Caco-2 (cell line): ENCODE results near the gene TBRG4. TPM values are rescaled to one million over a fixed set of nuclear protein-coding genes. Genes with fewer than 3 reads are reported as not detected.

Source experiments
- BruUV-seq: library from RNA; stranded (reverse); fragments of 400-500 nt; replicated peaks from 2 replicates; lab custom pipeline; 2021; lab: Mats Ljungman, UMichigan
- CTCF ChIA-PET: fragments of 300-600 bp; sonication (Branson Sonifier 250); formaldehyde crosslinking; loops from one replicate; lab custom pipeline; 2022; ENCODE audit warnings: antibody characterized with exemption; lab: Charles Lee
- POLR2A ChIA-PET: fragments of 300-600 bp; sonication (Branson Sonifier 250); formaldehyde crosslinking; loops from one replicate; lab custom pipeline; 2022; ENCODE audit warnings: antibody characterized with exemption; lab: Charles Lee
- DNase-seq, 2 experiments: peaks; one replicate each; pipeline versions ENCODE4 v3.0.0 to v3.0.0-alpha.2; 2020 to 2022
- H3K27me3 ChIP-seq: replicated peaks from 2 replicates; pipeline ENCODE4 v1.6.0; 2011; ENCODE audit warnings: low read length; ENCODE audit not compliant: control insufficient read depth, insufficient read depth
- H3K36me3 ChIP-seq: 2 replicates; pipeline ENCODE4 v1.5.1; 2011; ENCODE audit warnings: low read length; ENCODE audit not compliant: control insufficient read depth, insufficient read depth
- H3K4me1 ChIP-seq: fragments of 250-450 bp; sonication (Bioruptor Pico); 2 replicates; pipeline ENCODE4 v1.5.1; 2020; ENCODE audit warnings: mild to moderate bottlenecking
- H3K4me3 ChIP-seq: 2 replicates; pipeline ENCODE4 v1.5.1; 2011; ENCODE audit warnings: low read depth, mild to moderate bottlenecking, control low read depth, low read length
- H3K9me3 ChIP-seq: fragments of 250-450 bp; sonication (Bioruptor Pico); 2 replicates; pipeline ENCODE4 v1.5.1; 2020; ENCODE audit warnings: mild to moderate bottlenecking, moderate library complexity
- H3K27ac Mint-ChIP-seq: one replicate; pipeline ENCODE4 v1.8.0; 2022; ENCODE audit warnings: mixed read lengths; ENCODE audit not compliant: unreplicated experiment
- H3K27me3 Mint-ChIP-seq: one replicate; pipeline ENCODE4 v1.8.0; 2022; ENCODE audit warnings: mixed read lengths; ENCODE audit not compliant: insufficient read depth, unreplicated experiment
- H3K36me3 Mint-ChIP-seq: one replicate; pipeline ENCODE4 v1.8.0; 2022; ENCODE audit warnings: mild to moderate bottlenecking, mixed read lengths; ENCODE audit not compliant: insufficient read depth, unreplicated experiment
- H3K4me1 Mint-ChIP-seq: one replicate; pipeline ENCODE4 v1.8.0; 2022; ENCODE audit warnings: low read depth, mixed read lengths; ENCODE audit not compliant: unreplicated experiment
- H3K4me3 Mint-ChIP-seq: one replicate; pipeline ENCODE4 v1.8.0; 2022; ENCODE audit warnings: mild to moderate bottlenecking, moderate library complexity, mixed read lengths; ENCODE audit not compliant: unreplicated experiment
- H3K9me3 Mint-ChIP-seq: one replicate; pipeline ENCODE4 v1.8.0; 2022; ENCODE audit warnings: mixed read lengths; ENCODE audit not compliant: unreplicated experiment
- intact Hi-C: fragments of 100-400 bp; cut with micrococcal nuclease; formaldehyde crosslinking; loops from one replicate; pipeline ENCODE4 v1.10.0; 2022; ENCODE audit not compliant: unreplicated experiment
- total RNA-seq: library from RNA; stranded (reverse); gene quantifications from 2 replicates; pipeline ENCODE4 v1.2.3, GENCODE V29; 2022
- TF ChIP-seq, protein P1 (sequence below), 2 experiments: fragments of 200-600 bp in 1 of 2; IDR thresholded peaks; 1 replicate in 1 of 2; 2 replicates in 1 of 2; pipeline versions ENCODE4 v1.5.1 to v1.8.0; 2011 to 2022; ENCODE audit warnings: antibody characterized with exemption in 1 of 2, control low read depth in 1 of 2, inconsistent platforms in 1 of 2, low read depth in 1 of 2, low read length in 1 of 2, mild to moderate bottlenecking in 1 of 2, moderate library complexity in 1 of 2; ENCODE audit not compliant: insufficient read depth in 1 of 2, severe bottlenecking in 1 of 2, unreplicated experiment in 1 of 2

The TBRG4 gene
- total RNA-seq, 1 experiment from 2014 or later: 116 TPM

- H3K4me3 ChIP-seq: no peak overlapping the region
- ChIA-PET CTCF (no interaction called here), POLR2A (no interaction called here)
- TF ChIP-seq, protein P1, sequence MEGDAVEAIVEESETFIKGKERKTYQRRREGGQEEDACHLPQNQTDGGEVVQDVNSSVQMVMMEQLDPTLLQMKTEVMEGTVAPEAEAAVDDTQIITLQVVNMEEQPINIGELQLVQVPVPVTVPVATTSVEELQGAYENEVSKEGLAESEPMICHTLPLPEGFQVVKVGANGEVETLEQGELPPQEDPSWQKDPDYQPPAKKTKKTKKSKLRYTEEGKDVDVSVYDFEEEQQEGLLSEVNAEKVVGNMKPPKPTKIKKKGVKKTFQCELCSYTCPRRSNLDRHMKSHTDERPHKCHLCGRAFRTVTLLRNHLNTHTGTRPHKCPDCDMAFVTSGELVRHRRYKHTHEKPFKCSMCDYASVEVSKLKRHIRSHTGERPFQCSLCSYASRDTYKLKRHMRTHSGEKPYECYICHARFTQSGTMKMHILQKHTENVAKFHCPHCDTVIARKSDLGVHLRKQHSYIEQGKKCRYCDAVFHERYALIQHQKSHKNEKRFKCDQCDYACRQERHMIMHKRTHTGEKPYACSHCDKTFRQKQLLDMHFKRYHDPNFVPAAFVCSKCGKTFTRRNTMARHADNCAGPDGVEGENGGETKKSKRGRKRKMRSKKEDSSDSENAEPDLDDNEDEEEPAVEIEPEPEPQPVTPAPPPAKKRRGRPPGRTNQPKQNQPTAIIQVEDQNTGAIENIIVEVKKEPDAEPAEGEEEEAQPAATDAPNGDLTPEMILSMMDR (IDR thresholded peaks at IDR 0.05; ENCODE audit: insufficient read depth in 1 of 2, low read depth in 1 of 2, low read length in 1 of 2, severe bottlenecking in 1 of 2, unreplicated experiment in 1 of 2): no peak
- Mint-ChIP-seq H3K9me3 (no peaks in the 10 kb centered on the region), H3K4me1 (no peaks in the 10 kb centered on the region), H3K27ac (no peak overlapping the region), H3K4me3 (no peak overlapping the region), H3K36me3 (peaks cover 5% of the 10 kb centered on the region), H3K27me3 (no peaks in the 10 kb centered on the region)
- intact Hi-C loops: no loop called here
- H3K27me3 ChIP-seq: no peaks in the 10 kb centered on the region
- DNase-seq: peak in 1 of 2 experiments; percentile 17
- BruUV-seq: no TSS peak
- H3K9me3 ChIP-seq: no peaks in the 10 kb centered on the region
- peaks cover 2% of the 10 kb centered on the region; the same call in 1 of the 2 replicates for H3K36me3 ChIP-seq
- no peaks in the 10 kb centered on the region for H3K4me1 ChIP-seq
Measured at GRCh38 chr7:45077579-45077978, 33.9 kb downstream of the TBRG4 start.

- H3K9me3 ChIP-seq: no peaks in the 10 kb centered on the region
- H3K4me1 ChIP-seq: no peaks in the 10 kb centered on the region
- TF ChIP-seq, protein P1 (IDR thresholded peaks at IDR 0.05; ENCODE audit: insufficient read depth in 1 of 2, low read depth in 1 of 2, low read length in 1 of 2, severe bottlenecking in 1 of 2, unreplicated experiment in 1 of 2): no peak
- Mint-ChIP-seq H3K27ac (no peak overlapping the region), H3K36me3 (peaks cover 5% of the 10 kb centered on the region), H3K4me1 (no peaks in the 10 kb centered on the region), H3K27me3 (no peaks in the 10 kb centered on the region), H3K9me3 (no peaks in the 10 kb centered on the region), H3K4me3 (no peak overlapping the region)
- ChIA-PET CTCF (interaction anchor here (0.7 kb wide), 1 partner anchor 836 kb away, joined by 3 read pairs; no protein-coding TSS in a partner anchor), POLR2A (no interaction called here)
- intact Hi-C loops: no loop called here
- BruUV-seq: no TSS peak
- H3K36me3 ChIP-seq: peaks cover 2% of the 10 kb centered on the region; the same call in 1 of the 2 replicates
- H3K4me3 ChIP-seq: no peak overlapping the region
- DNase-seq: peak in 1 of 2 experiments; percentile 19
- no peaks in the 10 kb centered on the region for H3K27me3 ChIP-seq
Measured at GRCh38 chr7:45076946-45077345, 34.6 kb downstream of the TBRG4 start.

DNA sequence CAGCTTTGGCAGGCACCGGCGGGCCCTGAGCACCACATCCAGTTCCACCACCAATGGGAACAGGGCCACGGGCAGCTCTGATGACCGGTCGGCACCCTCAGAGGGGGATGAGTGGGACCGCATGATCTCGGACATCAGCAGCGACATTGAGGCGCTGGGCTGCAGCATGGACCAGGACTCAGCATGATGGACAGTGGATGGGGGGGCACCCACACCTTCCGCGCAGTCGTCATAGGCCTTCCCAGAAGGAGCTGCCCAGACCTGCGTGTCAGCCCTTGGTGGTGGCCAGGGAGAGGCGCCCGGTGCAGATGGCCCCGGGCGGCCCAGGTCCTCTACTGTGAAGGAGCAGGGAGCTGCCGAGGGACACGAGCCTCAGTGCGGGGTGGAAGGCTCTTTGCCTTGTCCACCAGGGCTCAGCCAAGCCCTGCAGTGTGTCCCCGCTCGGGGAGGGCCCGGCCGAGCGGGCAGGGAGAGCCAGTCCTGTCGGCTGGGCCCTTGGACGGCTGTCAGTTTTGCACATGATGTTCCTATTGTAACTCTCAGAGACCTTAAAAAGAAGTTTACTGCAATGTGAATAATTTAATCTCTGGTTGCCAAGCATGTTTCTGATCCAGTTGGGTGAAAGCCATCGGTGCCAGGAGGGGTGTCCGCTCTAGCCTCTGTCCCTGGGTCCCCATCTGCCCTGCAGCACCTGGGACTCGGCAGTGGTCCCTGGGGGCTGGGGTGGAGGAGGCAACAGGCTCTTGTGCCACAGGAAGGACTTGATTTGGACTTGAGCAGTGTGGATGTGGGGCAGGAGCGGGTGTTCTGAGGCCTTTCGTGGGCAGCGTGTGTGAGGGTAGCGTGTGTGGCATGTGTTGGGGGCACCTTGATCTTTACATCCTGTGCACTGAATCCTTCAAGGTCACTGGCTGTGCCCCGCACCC is 35.4 kb downstream of the TBRG4 start:
- intact Hi-C loops: no loop called here
- H3K36me3 Mint-ChIP-seq: peaks cover 5% of the 10 kb centered on the region
- Histone ChIP-seq H3K36me3 (peaks cover 2% of the 10 kb centered on the region; the same call in 1 of the 2 replicates), H3K4me1 (no peaks in the 10 kb centered on the region), H3K4me3 (no peak overlapping the region), H3K9me3 (no peaks in the 10 kb centered on the region), H3K27me3 (no peaks in the 10 kb centered on the region)
- H3K4me1 Mint-ChIP-seq: no peaks in the 10 kb centered on the region
- no peaks in the 10 kb centered on the region for H3K27me3 Mint-ChIP-seq
- DNase-seq: peak in 1 of 2 experiments; percentile 21
- H3K9me3 Mint-ChIP-seq: no peaks in the 10 kb centered on the region
- no TSS peak for BruUV-seq
- POLR2A ChIA-PET: no interaction called here
- no peak overlapping the region for H3K4me3 Mint-ChIP-seq
- CTCF ChIA-PET: interaction anchor here (0.7 kb wide), 1 partner anchor 835 kb away, joined by 3 read pairs; no protein-coding TSS in a partner anchor
- H3K27ac Mint-ChIP-seq: no peak overlapping the region
- TF ChIP-seq, protein P1 (IDR thresholded peaks at IDR 0.05; ENCODE audit: insufficient read depth in 1 of 2, low read depth in 1 of 2, low read length in 1 of 2, severe bottlenecking in 1 of 2, unreplicated experiment in 1 of 2): no peak
